Measurements from ENCODE around the gene SSMEM1. TPM values are rescaled to one million over a fixed set of nuclear protein-coding genes. Genes with fewer than 3 reads are reported as not detected.

The SSMEM1 gene
- total and polyA plus RNA-seq, 9 of the 15 experiments (the other 6 are each of a cell fraction or from before 2014, with no cell fraction given) = 0.10 to 0.28 (median 0.18) TPM; not detected in 4

DNA sequence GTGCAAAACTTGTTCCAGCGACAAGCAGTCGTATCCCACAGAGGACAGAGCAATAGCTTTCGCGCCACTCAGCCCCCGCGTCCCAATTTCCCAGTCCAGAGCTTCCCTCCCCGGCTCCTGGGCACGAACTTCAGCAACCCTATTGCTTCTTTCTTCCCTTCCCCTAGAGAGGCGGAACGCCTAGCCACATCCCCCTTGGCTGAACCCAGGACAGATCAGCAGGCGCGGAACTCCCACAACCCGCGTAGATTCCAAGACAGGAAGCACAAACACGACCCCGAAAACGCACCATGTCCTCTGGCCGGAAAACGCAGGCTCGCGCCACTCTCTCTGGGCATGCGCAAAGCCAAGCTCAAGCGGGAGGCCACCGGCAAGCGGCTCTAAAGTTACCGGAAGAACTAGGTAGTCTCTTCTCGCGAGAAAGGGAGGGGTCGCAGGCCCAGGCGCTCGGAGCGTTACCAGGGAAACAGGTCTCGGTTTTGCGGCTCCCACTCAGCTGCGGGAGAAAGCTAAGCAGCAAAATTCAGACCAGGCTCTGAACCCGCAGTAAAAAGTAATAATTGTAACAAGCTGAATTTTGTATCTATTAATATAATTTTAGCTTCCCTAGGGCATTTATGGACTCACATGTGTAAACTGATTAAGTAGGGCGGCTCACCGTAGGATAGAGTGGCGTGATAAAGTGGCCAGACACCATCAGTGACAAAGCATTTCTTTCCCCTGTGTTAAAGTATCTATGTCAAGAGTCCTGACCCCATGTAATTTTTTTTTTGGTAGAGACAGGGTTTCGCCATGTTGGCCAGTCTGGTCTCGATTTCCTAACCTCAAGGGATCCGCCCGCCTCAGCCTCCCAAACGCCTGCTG, 2.3 kb upstream of the SSMEM1 start, which contains the start of gene TMEM209 (continued):
- peak; percentile 71 to 85 for TF ChIP-seq FOXK2 (conservative IDR thresholded peaks at IDR 0.05 in 1 of 2, IDR thresholded peaks at IDR 0.05 in 1 of 2; ENCODE audit: low read depth in 2 of 2)
- no peak for TF ChIP-seq TOE1 (IDR thresholded peaks at IDR 0.05; ENCODE audit: borderline replicate concordance)
- no peak for TF ChIP-seq TOE1 (CRISPR knock-in tag; IDR thresholded peaks at IDR 0.05; ENCODE audit: borderline replicate concordance, low read depth)
- TF ChIP-seq HDAC1 (IDR thresholded peaks at IDR 0.05) = peak in 1 of 2 experiments; percentile 90; a peak in 2 of 4 replicates
- TF ChIP-seq ZFPM2 (CRISPR knock-in tag; IDR thresholded peaks at IDR 0.05) = no peak
- peak; percentile 48; the same call in 1 of the 2 replicates for TF ChIP-seq ZNF586 (CRISPR knock-in tag; conservative IDR thresholded peaks at IDR 0.05)
- peak; percentile 84 for TF ChIP-seq SMAD1 (IDR thresholded peaks at IDR 0.05; ENCODE audit: low read depth, low read length, partially characterized antibody)
- TF ChIP-seq ZNF384 (IDR thresholded peaks at IDR 0.05; ENCODE audit: low read depth, low read length) = peak; percentile 81
- no peak for TF ChIP-seq BDP1 (IDR thresholded peaks at IDR 0.05; ENCODE audit: insufficient read depth, insufficient read length)
- TF ChIP-seq HNRNPL (IDR thresholded peaks at IDR 0.05; ENCODE audit: low read depth, low read length) = no peak
- TF ChIP-seq KLF13 (tag; IDR thresholded peaks at IDR 0.05; ENCODE audit: borderline replicate concordance, low read depth) = no peak
- TF ChIP-seq, protein P1, sequence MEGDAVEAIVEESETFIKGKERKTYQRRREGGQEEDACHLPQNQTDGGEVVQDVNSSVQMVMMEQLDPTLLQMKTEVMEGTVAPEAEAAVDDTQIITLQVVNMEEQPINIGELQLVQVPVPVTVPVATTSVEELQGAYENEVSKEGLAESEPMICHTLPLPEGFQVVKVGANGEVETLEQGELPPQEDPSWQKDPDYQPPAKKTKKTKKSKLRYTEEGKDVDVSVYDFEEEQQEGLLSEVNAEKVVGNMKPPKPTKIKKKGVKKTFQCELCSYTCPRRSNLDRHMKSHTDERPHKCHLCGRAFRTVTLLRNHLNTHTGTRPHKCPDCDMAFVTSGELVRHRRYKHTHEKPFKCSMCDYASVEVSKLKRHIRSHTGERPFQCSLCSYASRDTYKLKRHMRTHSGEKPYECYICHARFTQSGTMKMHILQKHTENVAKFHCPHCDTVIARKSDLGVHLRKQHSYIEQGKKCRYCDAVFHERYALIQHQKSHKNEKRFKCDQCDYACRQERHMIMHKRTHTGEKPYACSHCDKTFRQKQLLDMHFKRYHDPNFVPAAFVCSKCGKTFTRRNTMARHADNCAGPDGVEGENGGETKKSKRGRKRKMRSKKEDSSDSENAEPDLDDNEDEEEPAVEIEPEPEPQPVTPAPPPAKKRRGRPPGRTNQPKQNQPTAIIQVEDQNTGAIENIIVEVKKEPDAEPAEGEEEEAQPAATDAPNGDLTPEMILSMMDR (IDR thresholded peaks at IDR 0.05 in 2 of 3, conservative IDR thresholded peaks at IDR 0.05 in 1 of 3; ENCODE audit: insufficient read depth in 2 of 3, low read depth in 1 of 3, low read length in 3 of 3) = peak in 1 of 3 experiments; percentile 53; a peak in 2 of 6 replicates
- no peak for TF ChIP-seq ZC3H8 (IDR thresholded peaks at IDR 0.05)
- TF ChIP-seq ZNF232 (CRISPR knock-in tag; IDR thresholded peaks at IDR 0.05) = no peak
- TF ChIP-seq, protein P2, sequence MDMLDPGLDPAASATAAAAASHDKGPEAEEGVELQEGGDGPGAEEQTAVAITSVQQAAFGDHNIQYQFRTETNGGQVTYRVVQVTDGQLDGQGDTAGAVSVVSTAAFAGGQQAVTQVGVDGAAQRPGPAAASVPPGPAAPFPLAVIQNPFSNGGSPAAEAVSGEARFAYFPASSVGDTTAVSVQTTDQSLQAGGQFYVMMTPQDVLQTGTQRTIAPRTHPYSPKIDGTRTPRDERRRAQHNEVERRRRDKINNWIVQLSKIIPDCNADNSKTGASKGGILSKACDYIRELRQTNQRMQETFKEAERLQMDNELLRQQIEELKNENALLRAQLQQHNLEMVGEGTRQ (CRISPR knock-in tag; IDR thresholded peaks at IDR 0.05) = no peak
- no peak for TF ChIP-seq TFAM (CRISPR knock-in tag; conservative IDR thresholded peaks at IDR 0.05)
- peak; percentile 31; the same call in 1 of the 2 replicates for TF ChIP-seq SMARCC2 (IDR thresholded peaks at IDR 0.05; ENCODE audit: low read depth)
- TF ChIP-seq TARDBP (IDR thresholded peaks at IDR 0.05) = peak; percentile 47; the same call in 1 of the 2 replicates
- peak; percentile 86 for TF ChIP-seq BRD9 (IDR thresholded peaks at IDR 0.05; ENCODE audit: low read depth, partially characterized antibody)
- TF ChIP-seq POLR2AphosphoS5 (IDR thresholded peaks at IDR 0.05; ENCODE audit: control insufficient read depth, insufficient read depth, low read depth, low read length) = peak; percentile 99
- TF ChIP-seq, protein P3, sequence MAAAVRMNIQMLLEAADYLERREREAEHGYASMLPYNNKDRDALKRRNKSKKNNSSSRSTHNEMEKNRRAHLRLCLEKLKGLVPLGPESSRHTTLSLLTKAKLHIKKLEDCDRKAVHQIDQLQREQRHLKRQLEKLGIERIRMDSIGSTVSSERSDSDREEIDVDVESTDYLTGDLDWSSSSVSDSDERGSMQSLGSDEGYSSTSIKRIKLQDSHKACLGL (CRISPR knock-in tag; IDR thresholded peaks at IDR 0.05; ENCODE audit: borderline replicate concordance, poor library complexity, severe bottlenecking) = no peak
- no peak; the same call in 1 of the 2 replicates for TF ChIP-seq ZNF24 (IDR thresholded peaks at IDR 0.05)
- no peak for TF ChIP-seq RBM22 (IDR thresholded peaks at IDR 0.05; ENCODE audit: low read depth, low read length, poor library complexity, severe bottlenecking)
- no peak for TF ChIP-seq TEAD2 (tag; IDR thresholded peaks at IDR 0.05)
- TF ChIP-seq, protein P4, sequence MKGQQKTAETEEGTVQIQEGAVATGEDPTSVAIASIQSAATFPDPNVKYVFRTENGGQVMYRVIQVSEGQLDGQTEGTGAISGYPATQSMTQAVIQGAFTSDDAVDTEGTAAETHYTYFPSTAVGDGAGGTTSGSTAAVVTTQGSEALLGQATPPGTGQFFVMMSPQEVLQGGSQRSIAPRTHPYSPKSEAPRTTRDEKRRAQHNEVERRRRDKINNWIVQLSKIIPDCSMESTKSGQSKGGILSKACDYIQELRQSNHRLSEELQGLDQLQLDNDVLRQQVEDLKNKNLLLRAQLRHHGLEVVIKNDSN (CRISPR knock-in tag; IDR thresholded peaks at IDR 0.05) = no peak
